Fibroblast of lung (primary cell): Measurements from ENCODE around the gene TUBA4A. TPM values are rescaled to one million over a fixed set of nuclear protein-coding genes. Genes with fewer than 3 reads are reported as not detected.
A peak's percentile ranks its signal among the peaks of the same experiment; 100 is the strongest.

Experiments
- DNase-seq, 2 donors: peaks; one replicate each; pipeline versions ENCODE4 v3.0.0 to v3.0.0-alpha.2; 2010; ENCODE audit warnings: low read depth in 2 of 2
- H2AFZ ChIP-seq: 2 replicates; pipeline ENCODE4 v1.5.1; 2012; ENCODE audit warnings: low read length, control low read depth, inconsistent platforms
- H3K27ac ChIP-seq: 2 replicates; pipeline ENCODE4 v1.5.1; 2011; ENCODE audit warnings: low read length, control low read depth; ENCODE audit not compliant: insufficient read depth
- H3K27me3 ChIP-seq: 2 replicates; pipeline ENCODE4 v1.5.1; 2011; ENCODE audit warnings: mild to moderate bottlenecking, low read length; ENCODE audit not compliant: control insufficient read depth, insufficient read depth
- H3K36me3 ChIP-seq: 2 replicates; pipeline ENCODE4 v1.5.1; 2011; ENCODE audit warnings: low read length; ENCODE audit not compliant: control insufficient read depth, insufficient read depth
- H3K4me1 ChIP-seq: 2 replicates; pipeline ENCODE4 v1.5.1; 2011; ENCODE audit warnings: low read length; ENCODE audit not compliant: control insufficient read depth, insufficient read depth; ENCODE audit errors: extremely low read depth
- H3K4me2 ChIP-seq: 2 replicates; pipeline ENCODE4 v1.5.1; 2011; ENCODE audit warnings: low read length, control low read depth; ENCODE audit not compliant: insufficient read depth; ENCODE audit errors: extremely low read depth
- H3K4me3 ChIP-seq, 4 experiments: fragments of 200-600 bp in 1 of 4; sonication (generic) in 1 of 4; replicated peaks in 1 of 4; 2 replicates each; pipeline ENCODE4 v1.5.1; 2011 to 2016; ENCODE audit warnings: low read length in 4 of 4, low read depth in 3 of 4, mild to moderate bottlenecking in 3 of 4, control low read depth in 2 of 4, inconsistent platforms in 1 of 4, mixed read lengths in 1 of 4; ENCODE audit not compliant: insufficient read depth in 1 of 4; ENCODE audit errors: control extremely low read depth in 1 of 4
- H3K79me2 ChIP-seq: 2 replicates; pipeline ENCODE4 v1.5.1; 2012; ENCODE audit warnings: mild to moderate bottlenecking, low read length, inconsistent platforms; ENCODE audit not compliant: control insufficient read depth, insufficient read depth
- H3K9ac ChIP-seq: 2 replicates; pipeline ENCODE4 v1.5.1; 2011; ENCODE audit warnings: mild to moderate bottlenecking, low read length, control low read depth; ENCODE audit not compliant: insufficient read depth
- H3K9me3 ChIP-seq: 2 replicates; pipeline ENCODE4 v1.5.1; 2012; ENCODE audit warnings: low read depth, low read length; ENCODE audit not compliant: control insufficient read depth, insufficient read depth
- H4K20me1 ChIP-seq: 2 replicates; pipeline ENCODE4 v1.5.1; 2011; ENCODE audit warnings: low read length; ENCODE audit not compliant: control insufficient read depth, insufficient read depth; ENCODE audit errors: extremely low read depth
- EZH2 ChIP-seq: IDR thresholded peaks from 2 replicates; pipeline ENCODE4 v1.5.1; 2012; ENCODE audit warnings: low read length, control low read depth, mild to moderate bottlenecking; ENCODE audit errors: missing control alignments
- polyA plus RNA-seq, 2 donors: library from polyadenylated mRNA; depleted of rRNA in 1 of 2; stranded (reverse) in 1 of 2; unstranded in 1 of 2; fragments of >200 nt; gene quantifications; 2 replicates each; pipeline ENCODE4 v1.2.1, GENCODE V29; 2011 to 2012; ENCODE audit warnings: missing spikeins in 1 of 2
- total RNA-seq: library from RNA; depleted of rRNA; stranded (reverse); fragments of >200 nt; gene quantifications from 2 replicates; pipeline ENCODE4 v1.2.1, GENCODE V29; 2014
- TF ChIP-seq, protein P1 (sequence below), 2 donors: IDR thresholded peaks in 1 of 2; conservative IDR thresholded peaks in 1 of 2; 1 replicate in 1 of 2; 2 replicates in 1 of 2; pipeline ENCODE4 v1.5.1; 2011 to 2012; ENCODE audit warnings: low read length in 2 of 2, control low read depth in 1 of 2, inconsistent platforms in 1 of 2, low read depth in 1 of 2, mild to moderate bottlenecking in 1 of 2

The TUBA4A gene
- total and polyA plus RNA-seq, 2 donors (not counting 1 experiment from before 2014, with no cell fraction given): 5.6 to 14.7 TPM

DNA sequence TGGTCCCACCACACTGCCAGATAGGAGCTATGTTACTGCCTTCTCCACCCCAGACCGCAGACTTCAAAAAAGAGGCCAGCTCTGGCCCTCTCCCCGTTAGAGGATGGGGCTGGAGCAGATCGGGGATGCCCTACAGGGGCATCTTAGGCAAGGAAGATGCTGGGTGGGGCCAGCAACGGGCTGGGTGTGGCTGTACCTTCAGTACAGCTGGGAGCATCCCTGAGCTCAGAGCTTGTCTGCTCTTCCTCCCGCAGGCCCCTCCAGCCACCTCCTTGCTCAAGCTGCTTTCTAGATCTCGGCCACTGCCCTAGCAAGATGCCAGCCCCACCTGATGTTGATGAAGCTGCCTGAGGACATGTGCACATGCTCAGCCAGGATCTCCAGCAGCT lies 45.6 kb upstream of the TUBA4A start:
- Histone ChIP-seq H3K36me3 (no peaks in the 10 kb centered on the region), H3K4me2 (no peak overlapping the region), H3K27me3 (peaks cover 15% of the 10 kb centered on the region), H2AFZ (no peak overlapping the region), H3K4me1 (peaks cover 2% of the 10 kb centered on the region), H3K27ac (no peak overlapping the region), H3K9me3 (no peaks in the 10 kb centered on the region), H3K4me3 (no peak overlapping the region), H3K79me2 (no peaks in the 10 kb centered on the region), H3K9ac (no peak overlapping the region), H4K20me1 (no peaks in the 10 kb centered on the region)
- TF ChIP-seq, protein P1, sequence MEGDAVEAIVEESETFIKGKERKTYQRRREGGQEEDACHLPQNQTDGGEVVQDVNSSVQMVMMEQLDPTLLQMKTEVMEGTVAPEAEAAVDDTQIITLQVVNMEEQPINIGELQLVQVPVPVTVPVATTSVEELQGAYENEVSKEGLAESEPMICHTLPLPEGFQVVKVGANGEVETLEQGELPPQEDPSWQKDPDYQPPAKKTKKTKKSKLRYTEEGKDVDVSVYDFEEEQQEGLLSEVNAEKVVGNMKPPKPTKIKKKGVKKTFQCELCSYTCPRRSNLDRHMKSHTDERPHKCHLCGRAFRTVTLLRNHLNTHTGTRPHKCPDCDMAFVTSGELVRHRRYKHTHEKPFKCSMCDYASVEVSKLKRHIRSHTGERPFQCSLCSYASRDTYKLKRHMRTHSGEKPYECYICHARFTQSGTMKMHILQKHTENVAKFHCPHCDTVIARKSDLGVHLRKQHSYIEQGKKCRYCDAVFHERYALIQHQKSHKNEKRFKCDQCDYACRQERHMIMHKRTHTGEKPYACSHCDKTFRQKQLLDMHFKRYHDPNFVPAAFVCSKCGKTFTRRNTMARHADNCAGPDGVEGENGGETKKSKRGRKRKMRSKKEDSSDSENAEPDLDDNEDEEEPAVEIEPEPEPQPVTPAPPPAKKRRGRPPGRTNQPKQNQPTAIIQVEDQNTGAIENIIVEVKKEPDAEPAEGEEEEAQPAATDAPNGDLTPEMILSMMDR (conservative IDR thresholded peaks at IDR 0.05 in 1 of 2, IDR thresholded peaks at IDR 0.05 in 1 of 2; ENCODE audit: low read depth in 1 of 2, low read length in 2 of 2): no peak
- no peak for TF ChIP-seq EZH2
- no peak for DNase-seq

DNA sequence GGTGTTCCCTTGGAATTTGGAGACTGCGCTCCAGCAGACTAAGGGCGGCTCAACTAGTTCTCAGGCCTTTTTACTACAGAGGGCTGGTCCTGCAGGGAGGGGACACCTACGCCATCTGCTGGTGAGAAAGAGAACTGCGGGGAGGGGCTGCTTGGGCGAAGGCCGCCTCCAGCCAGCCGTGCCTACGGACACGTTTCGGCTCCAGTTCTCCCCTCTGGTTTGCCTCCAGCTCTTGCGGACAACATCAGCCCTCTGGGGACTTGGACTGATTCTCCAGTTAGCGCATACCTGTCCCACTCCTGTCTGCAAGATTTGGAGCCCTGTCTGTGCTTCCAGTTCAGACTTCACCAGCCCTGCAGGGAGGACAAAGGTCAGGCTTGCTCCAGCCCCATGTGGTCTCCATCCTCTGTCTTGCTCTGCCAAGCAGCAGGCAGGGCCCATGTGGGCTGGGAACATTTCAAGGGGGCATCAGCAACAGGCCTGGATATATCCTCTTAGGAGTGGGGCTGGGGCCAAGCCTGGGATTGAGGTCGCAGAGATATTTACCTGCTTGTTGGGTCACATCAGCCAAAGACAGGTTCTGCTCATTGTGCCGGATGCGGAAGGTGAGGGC lies 45.1 kb upstream of the TUBA4A start:
- no peaks in the 10 kb centered on the region for H4K20me1 ChIP-seq
- no peak overlapping the region for H3K4me2 ChIP-seq
- H3K27ac ChIP-seq: no peak overlapping the region
- no peak for TF ChIP-seq EZH2
- TF ChIP-seq, protein P1 (conservative IDR thresholded peaks at IDR 0.05 in 1 of 2, IDR thresholded peaks at IDR 0.05 in 1 of 2; ENCODE audit: low read depth in 1 of 2, low read length in 2 of 2): peak; percentile 95 to 99
- H3K4me3 ChIP-seq: no peak overlapping the region
- peak; percentile 48 to 79 for DNase-seq
- H3K79me2 ChIP-seq: no peaks in the 10 kb centered on the region
- H3K36me3 ChIP-seq: no peaks in the 10 kb centered on the region
- no peak overlapping the region for H3K9ac ChIP-seq
- H3K4me1 ChIP-seq: peaks cover 3% of the 10 kb centered on the region
- peaks cover 15% of the 10 kb centered on the region for H3K27me3 ChIP-seq
- H2AFZ ChIP-seq: no peak overlapping the region
- no peaks in the 10 kb centered on the region for H3K9me3 ChIP-seq

GRCh38 chr2:219297766-219298456 lies 44.2 kb upstream of the TUBA4A start:
- H3K27me3 ChIP-seq: peaks cover 15% of the 10 kb centered on the region
- H3K27ac ChIP-seq: no peak overlapping the region
- no peak overlapping the region for H3K9ac ChIP-seq
- no peak overlapping the region for H2AFZ ChIP-seq
- H3K9me3 ChIP-seq: no peaks in the 10 kb centered on the region
- no peak overlapping the region for H3K4me3 ChIP-seq
- no peak for DNase-seq
- H3K79me2 ChIP-seq: no peaks in the 10 kb centered on the region
- no peaks in the 10 kb centered on the region for H4K20me1 ChIP-seq
- H3K4me1 ChIP-seq: peaks cover 3% of the 10 kb centered on the region
- TF ChIP-seq, protein P1 (conservative IDR thresholded peaks at IDR 0.05 in 1 of 2, IDR thresholded peaks at IDR 0.05 in 1 of 2; ENCODE audit: low read depth in 1 of 2, low read length in 2 of 2): peak; percentile 29 to 38
- no peak for TF ChIP-seq EZH2
- no peaks in the 10 kb centered on the region for H3K36me3 ChIP-seq
- H3K4me2 ChIP-seq: no peak overlapping the region
